ENCODE data around the gene ZNF672. TPM values are rescaled to one million over a fixed set of nuclear protein-coding genes. Genes with fewer than 3 reads are reported as not detected.

Gene ZNF672
- total and polyA plus RNA-seq, 2 of the 13 experiments (the other 11 are each of a cell fraction or from before 2014, with no cell fraction given) = 17.2 to 22.9 TPM

- TF ChIP-seq ZNF280D (CRISPR knock-in tag; IDR thresholded peaks at IDR 0.05) = no peak
- no peak for TF ChIP-seq RFX3 (CRISPR knock-in tag; IDR thresholded peaks at IDR 0.05)
- no peak for TF ChIP-seq ZBTB14 (CRISPR knock-in tag; IDR thresholded peaks at IDR 0.05)
- peak; percentile 24; the same call in 1 of the 2 replicates for TF ChIP-seq MEIS1 (CRISPR knock-in tag; IDR thresholded peaks at IDR 0.05; ENCODE audit: borderline replicate concordance)
- 0 out of 2 replicates have a peak, but pooled peaks have one; percentile 32 for TF ChIP-seq ZBTB37 (CRISPR knock-in tag; IDR thresholded peaks at IDR 0.05)
- TF ChIP-seq RAD21 (CRISPR knock-in tag; IDR thresholded peaks at IDR 0.05) = no peak
- no peak for TF ChIP-seq ZNF660 (CRISPR knock-in tag; IDR thresholded peaks at IDR 0.05; ENCODE audit: borderline replicate concordance, low read depth)
- TF ChIP-seq MIER2 (CRISPR knock-in tag; IDR thresholded peaks at IDR 0.05) = no peak
- no peak for TF ChIP-seq SIX4 (CRISPR knock-in tag; IDR thresholded peaks at IDR 0.05)
- TF ChIP-seq FUBP1 (CRISPR knock-in tag; IDR thresholded peaks at IDR 0.05; ENCODE audit: borderline replicate concordance) = no peak
- 0 out of 2 replicates have a peak, but pooled peaks have one; percentile 41 for TF ChIP-seq ZNF256 (CRISPR knock-in tag; conservative IDR thresholded peaks at IDR 0.05)
- TF ChIP-seq ZFYVE20 (CRISPR knock-in tag; IDR thresholded peaks at IDR 0.05; ENCODE audit: borderline replicate concordance, low read depth) = no peak
- peak; percentile 19 for TF ChIP-seq POGZ (CRISPR knock-in tag; IDR thresholded peaks at IDR 0.05)
- peak; percentile 68 for TF ChIP-seq GABPB1 (CRISPR knock-in tag; IDR thresholded peaks at IDR 0.05)
- no peak for TF ChIP-seq ZNF792 (CRISPR knock-in tag; IDR thresholded peaks at IDR 0.05)
- 0 out of 2 replicates have a peak, but pooled peaks have one; percentile 15 for TF ChIP-seq FOXA3 (CRISPR knock-in tag; IDR thresholded peaks at IDR 0.05)
- no peak for TF ChIP-seq HNF4G (IDR thresholded peaks at IDR 0.05; ENCODE audit: borderline replicate concordance, low read depth, low read length)
- no peak for TF ChIP-seq HNF4G (CRISPR knock-in tag; IDR thresholded peaks at IDR 0.05; ENCODE audit: borderline replicate concordance, low read depth)
- no peak for TF ChIP-seq ZNF281 (CRISPR knock-in tag; IDR thresholded peaks at IDR 0.05; ENCODE audit: borderline replicate concordance)
Observed at GRCh38 chr1:248858096-248858890, 20.3 kb downstream of the ZNF672 start (continued).

All from HepG2 (cell line).